Measurements from ENCODE around the gene BEND3. TPM values are rescaled to one million over a fixed set of nuclear protein-coding genes. Genes with fewer than 3 reads are reported as not detected.

Gene BEND3
- total and polyA plus RNA-seq, 8 donors, result 0.58 to 10.4 (median 2.5) TPM

DNA sequence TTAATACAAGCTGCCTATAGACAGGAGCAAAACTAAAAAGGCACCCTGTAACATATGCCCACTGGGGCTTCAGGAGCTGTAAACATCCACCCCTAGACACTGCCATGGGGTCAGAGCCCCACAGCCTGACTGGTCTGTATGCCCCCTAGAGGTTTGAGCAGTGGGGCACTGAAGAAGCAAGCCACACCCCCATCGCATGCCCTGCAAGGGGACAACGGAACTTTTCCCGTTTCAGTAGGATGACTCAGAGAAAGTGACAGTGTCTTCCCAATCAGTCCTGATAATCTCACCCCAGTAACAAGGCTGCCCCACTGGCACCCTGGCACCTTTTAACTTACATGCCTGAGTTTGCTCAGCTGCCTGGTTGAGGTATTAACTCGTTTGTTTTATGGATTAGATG, 35.9 kb downstream of the BEND3 start:
- Histone ChIP-seq H3K27me3 (no peaks in the 10 kb centered on the region), H3K27ac (no peak overlapping the region), H3K9me3 (peaks cover 0 to 2% (median under 1%) of the 10 kb centered on the region in 4 donors), H3K4me3 (no peak overlapping the region), H3K4me1 (peaks cover 2 to 21% (median 8%) of the 10 kb centered on the region in 4 donors), H3K36me3 (peaks cover 0 to 6% (median under 1%) of the 10 kb centered on the region in 4 donors)
- intact Hi-C loops (cut with DNase I; ENCODE audit: low total_unique reads), result no loop called here
- 22 to 49% (median 32%) methylated on average over 3 to 4 of the region's 4 CpGs for WGBS, 5 donors
- no peak for TF ChIP-seq POLR2AphosphoS5 (IDR thresholded peaks at IDR 0.05)
- TF ChIP-seq, protein P1, sequence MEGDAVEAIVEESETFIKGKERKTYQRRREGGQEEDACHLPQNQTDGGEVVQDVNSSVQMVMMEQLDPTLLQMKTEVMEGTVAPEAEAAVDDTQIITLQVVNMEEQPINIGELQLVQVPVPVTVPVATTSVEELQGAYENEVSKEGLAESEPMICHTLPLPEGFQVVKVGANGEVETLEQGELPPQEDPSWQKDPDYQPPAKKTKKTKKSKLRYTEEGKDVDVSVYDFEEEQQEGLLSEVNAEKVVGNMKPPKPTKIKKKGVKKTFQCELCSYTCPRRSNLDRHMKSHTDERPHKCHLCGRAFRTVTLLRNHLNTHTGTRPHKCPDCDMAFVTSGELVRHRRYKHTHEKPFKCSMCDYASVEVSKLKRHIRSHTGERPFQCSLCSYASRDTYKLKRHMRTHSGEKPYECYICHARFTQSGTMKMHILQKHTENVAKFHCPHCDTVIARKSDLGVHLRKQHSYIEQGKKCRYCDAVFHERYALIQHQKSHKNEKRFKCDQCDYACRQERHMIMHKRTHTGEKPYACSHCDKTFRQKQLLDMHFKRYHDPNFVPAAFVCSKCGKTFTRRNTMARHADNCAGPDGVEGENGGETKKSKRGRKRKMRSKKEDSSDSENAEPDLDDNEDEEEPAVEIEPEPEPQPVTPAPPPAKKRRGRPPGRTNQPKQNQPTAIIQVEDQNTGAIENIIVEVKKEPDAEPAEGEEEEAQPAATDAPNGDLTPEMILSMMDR (IDR thresholded peaks at IDR 0.05), result no peak
- no peak for TF ChIP-seq POLR2A (IDR thresholded peaks at IDR 0.05)
- TF ChIP-seq EP300 (IDR thresholded peaks at IDR 0.05), result no peak
- no peak for DNase-seq

DNA sequence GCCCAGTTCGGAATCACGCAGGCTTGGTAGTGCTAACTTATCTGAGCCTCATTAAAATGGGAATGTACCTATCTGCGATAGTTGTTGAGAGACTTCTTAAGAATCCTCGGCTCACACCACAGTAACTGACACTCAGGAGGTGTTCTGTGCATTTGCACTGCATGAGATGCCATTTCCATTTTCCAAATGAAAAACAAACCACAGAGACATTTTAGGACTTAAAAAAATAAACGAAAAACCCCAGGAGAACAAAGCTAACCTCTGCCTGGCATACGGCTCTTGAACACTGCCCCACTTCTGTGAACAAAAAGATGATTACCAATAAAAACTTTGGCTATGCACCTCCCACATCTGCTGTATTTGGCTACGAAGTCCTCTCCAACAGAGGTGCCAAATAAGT, 37.6 kb downstream of the BEND3 start:
- peaks cover 5 to 28% (median 9%) of the 10 kb centered on the region in 4 donors for H3K4me1 ChIP-seq
- TF ChIP-seq EP300 (IDR thresholded peaks at IDR 0.05) (no peak), POLR2A (IDR thresholded peaks at IDR 0.05) (no peak), POLR2AphosphoS5 (IDR thresholded peaks at IDR 0.05) (no peak)
- TF ChIP-seq, protein P1 (IDR thresholded peaks at IDR 0.05), result no peak
- H3K27me3 ChIP-seq, result no peaks in the 10 kb centered on the region
- H3K36me3 ChIP-seq, result no peaks in the 10 kb centered on the region
- DNase-seq, result no peak
- WGBS, 5 donors, result 69 to 82% (median 73%) methylated on average over 7 of the region's 7 CpGs
- intact Hi-C loops (cut with DNase I; ENCODE audit: low total_unique reads), result no loop called here
- no peak overlapping the region for H3K27ac ChIP-seq
- no peak overlapping the region for H3K4me3 ChIP-seq
- no peaks in the 10 kb centered on the region for H3K9me3 ChIP-seq

DNA sequence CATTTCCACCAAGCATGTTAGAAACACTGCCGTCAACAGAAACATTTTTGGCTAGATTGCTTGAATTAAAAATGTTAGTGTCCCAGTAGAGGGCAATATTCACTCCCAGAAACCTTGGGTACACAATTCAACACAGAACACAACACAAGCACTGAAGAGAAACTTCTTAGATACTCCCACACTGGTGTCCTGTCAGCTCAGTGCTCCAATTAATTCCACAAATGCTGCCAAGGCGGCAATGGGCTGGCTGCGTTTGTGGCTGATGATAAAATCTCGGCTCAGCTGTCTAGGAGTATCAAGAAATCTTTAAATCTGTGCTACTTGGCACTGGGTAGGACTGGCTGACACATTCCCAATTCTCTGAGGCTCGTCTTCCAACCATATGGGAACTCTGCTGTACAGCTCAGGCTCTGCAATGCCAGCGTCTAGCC, 39.3 kb downstream of the BEND3 start:
- peaks cover 0 to 3% (median 1%) of the 10 kb centered on the region in 4 donors for H3K36me3 ChIP-seq
- no peaks in the 10 kb centered on the region for H3K9me3 ChIP-seq
- TF ChIP-seq POLR2AphosphoS5 (IDR thresholded peaks at IDR 0.05) (no peak), POLR2A (IDR thresholded peaks at IDR 0.05) (no peak), EP300 (IDR thresholded peaks at IDR 0.05) (no peak)
- TF ChIP-seq, protein P1 (IDR thresholded peaks at IDR 0.05), result peak in 1 of 7 experiments; percentile 21
- intact Hi-C loops (cut with DNase I; ENCODE audit: low total_unique reads), result no loop called here
- no peak for DNase-seq
- no peak overlapping the region for H3K4me3 ChIP-seq
- WGBS, 5 donors, result 41 to 62% (median 53%) methylated on average over 6 of the region's 6 CpGs
- peaks cover 9 to 32% (median 19%) of the 10 kb centered on the region in 4 donors for H3K4me1 ChIP-seq
- H3K27ac ChIP-seq, result no peak overlapping the region
- no peaks in the 10 kb centered on the region for H3K27me3 ChIP-seq

DNA sequence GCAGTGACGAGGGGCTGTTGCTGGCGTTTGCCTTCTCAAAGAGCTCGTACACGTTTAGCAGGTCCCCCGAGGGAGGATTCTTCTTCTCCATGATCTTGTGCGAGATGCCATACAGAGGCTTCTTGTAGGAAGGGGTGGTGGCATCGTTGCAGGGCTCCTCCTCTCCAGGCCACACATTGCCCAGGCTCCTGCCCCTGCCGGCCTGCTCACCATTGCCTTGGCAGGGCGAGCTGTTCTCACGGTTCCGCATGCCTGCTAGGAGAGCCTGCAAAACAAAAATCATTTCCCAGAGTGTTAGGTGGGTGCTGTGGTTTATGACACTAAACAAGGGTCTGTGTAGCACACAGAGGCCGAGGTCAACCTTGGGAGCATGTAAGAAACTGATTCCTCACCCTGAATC, 44.6 kb downstream of the BEND3 start:
- DNase-seq, result no peak
- H3K4me1 ChIP-seq, result peaks cover 10 to 53% (median 16%) of the 10 kb centered on the region in 4 donors
- TF ChIP-seq POLR2AphosphoS5 (IDR thresholded peaks at IDR 0.05), result no peak
- no peak for TF ChIP-seq EP300 (IDR thresholded peaks at IDR 0.05)
- TF ChIP-seq, protein P1 (IDR thresholded peaks at IDR 0.05), result no peak
- no peak for TF ChIP-seq POLR2A (IDR thresholded peaks at IDR 0.05)
- H3K36me3 ChIP-seq, result peaks cover 0 to 30% (median 22%) of the 10 kb centered on the region in 4 donors
- no peak overlapping the region for H3K4me3 ChIP-seq
- intact Hi-C loops (cut with DNase I; ENCODE audit: low total_unique reads), result no loop called here
- H3K27ac ChIP-seq, result no peak overlapping the region
- no peaks in the 10 kb centered on the region for H3K27me3 ChIP-seq
- H3K9me3 ChIP-seq, result no peaks in the 10 kb centered on the region
- WGBS, 5 donors, result 62 to 91% (median 83%) methylated on average over 8 to 12 of the region's 12 CpGs

All from stomach (tissue), 9 donors.